GM18505 (cell line): Measurements from ENCODE around the gene PIGC.

Source experiments
- ATAC-seq: cut with Tn5 transposase; IDR thresholded peaks from one replicate; pipeline ENCODE4 v1.9.1; 2021; ENCODE audit not compliant: unreplicated experiment
- POLR2A ChIP-seq: IDR thresholded peaks from 4 replicates; pipeline ENCODE4 v1.6.1; 2011; ENCODE audit warnings: borderline replicate concordance; ENCODE audit not compliant: insufficient read depth, insufficient read length; ENCODE audit errors: extremely low read depth

PIGC gene

DNA sequence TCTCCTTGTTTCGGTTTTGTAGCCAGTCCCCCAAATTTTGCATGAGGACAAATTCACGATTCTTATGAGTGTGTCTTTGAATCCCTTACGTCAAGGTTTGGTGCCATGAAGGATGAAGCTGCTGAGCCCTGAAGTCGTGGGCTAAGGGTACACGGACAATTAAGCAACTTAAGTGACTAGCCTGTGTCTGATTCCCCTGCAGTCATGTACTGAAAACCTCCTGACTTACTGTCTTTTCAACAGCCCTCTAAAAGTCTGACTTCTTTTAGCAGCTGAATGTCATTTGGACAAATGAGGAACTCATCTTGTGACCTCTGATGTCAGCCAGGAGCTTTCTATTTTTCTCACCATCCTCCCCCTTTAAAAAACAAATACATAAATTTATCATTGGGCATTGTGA lies 50.5 kb downstream of the PIGC start:
- no peak for ATAC-seq
- TF ChIP-seq POLR2A: peak; percentile 12

DNA sequence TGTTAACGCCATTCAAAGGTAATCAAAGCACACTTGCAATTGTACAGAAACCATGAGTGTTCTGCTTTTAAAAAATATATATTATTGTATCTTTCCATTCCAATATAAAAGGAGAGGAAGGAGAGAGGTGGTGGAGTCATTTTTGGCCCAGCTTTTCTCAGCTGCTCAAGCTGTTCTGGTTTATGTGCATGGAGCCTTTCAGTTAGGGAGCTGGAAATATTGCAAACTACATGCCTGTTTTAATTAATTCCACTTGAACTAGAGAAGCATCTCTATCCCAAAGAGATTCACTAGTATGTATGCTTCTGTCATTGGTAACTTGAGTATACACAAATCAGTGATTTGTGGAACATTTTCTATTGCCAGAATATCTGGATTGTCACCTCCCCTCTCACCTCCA lies 51.9 kb downstream of the PIGC start:
- ATAC-seq: no peak
- no peak for TF ChIP-seq POLR2A
